Smooth muscle cell (in vitro differentiated cells): ENCODE data around the gene TASL. TPM values are rescaled to one million over a fixed set of nuclear protein-coding genes. Genes with fewer than 3 reads are reported as not detected.
A peak's percentile ranks its signal among the peaks of the same experiment; 100 is the strongest.

Experiments
- DNase-seq: peaks from one replicate; lab custom pipeline; 2025; ENCODE audit not compliant: unreplicated experiment; lab: John Stamatoyannopoulos, UW
- H2AFZ ChIP-seq: fragments of 200-600 bp; sonication (generic); 2 replicates; pipeline ENCODE4 v1.6.0; 2016; ENCODE audit warnings: antibody characterized with exemption, low read depth, mild to moderate bottlenecking
- H3F3A ChIP-seq: fragments of 200-600 bp; sonication (generic); 2 replicates; pipeline ENCODE4 v1.6.0; 2017; ENCODE audit warnings: antibody characterized with exemption, low read depth
- H3K27ac ChIP-seq: fragments of 200-600 bp; sonication (generic); 2 replicates; pipeline ENCODE4 v1.5.1; 2016; ENCODE audit warnings: low read depth, mild to moderate bottlenecking
- H3K27me3 ChIP-seq: fragments of 200-600 bp; sonication (generic); 2 replicates; pipeline ENCODE4 v1.6.1; 2016; ENCODE audit warnings: low read depth, mild to moderate bottlenecking
- H3K36me3 ChIP-seq: fragments of 200-600 bp; sonication (generic); 2 replicates; pipeline ENCODE4 v1.5.1; 2016; ENCODE audit warnings: low read depth
- H3K4me1 ChIP-seq: fragments of 200-600 bp; sonication (generic); 2 replicates; pipeline ENCODE4 v1.5.1; 2016; ENCODE audit warnings: low read depth
- H3K4me2 ChIP-seq: fragments of 200-600 bp; sonication (generic); 2 replicates; pipeline ENCODE4 v1.6.0; 2016; ENCODE audit warnings: mild to moderate bottlenecking
- H3K4me3 ChIP-seq: fragments of 200-600 bp; sonication (generic); 2 replicates; pipeline ENCODE4 v1.5.1; 2016; ENCODE audit warnings: mild to moderate bottlenecking
- H3K79me2 ChIP-seq: fragments of 200-600 bp; sonication (generic); 2 replicates; pipeline ENCODE4 v1.6.0; 2016; ENCODE audit warnings: low read depth, mild to moderate bottlenecking
- H3K9ac ChIP-seq: fragments of 200-600 bp; sonication (generic); 2 replicates; pipeline ENCODE4 v1.6.0; 2016; ENCODE audit warnings: low read depth
- H3K9me3 ChIP-seq: fragments of 200-600 bp; sonication (generic); replicated peaks from 2 replicates; pipeline ENCODE4 v1.5.1; 2016; ENCODE audit warnings: low read depth
- H4K20me1 ChIP-seq: fragments of 200-600 bp; sonication (generic); 2 replicates; pipeline ENCODE4 v1.6.0; 2016; ENCODE audit warnings: low read depth
- CTCF ChIP-seq: fragments of 200-600 bp; sonication (generic); IDR thresholded peaks from 2 replicates; pipeline ENCODE4 v1.5.1; 2017; ENCODE audit warnings: borderline replicate concordance, mild to moderate bottlenecking, antibody characterized with exemption; ENCODE audit not compliant: insufficient read depth, poor library complexity, severe bottlenecking
- WGBS: methylation state at CpG from one replicate; pipeline ENCODE4 v1.1.7; 2016; ENCODE audit warnings: low lambda C conversion rate; 5-methylcytosine and 5-hydroxymethylcytosine counted together
- polyA plus RNA-seq: library from polyadenylated mRNA; unstranded; fragments of >200 nt; fragmentation: Nextera tagmentation; extraction: Ambion mirVana; gene quantifications from 2 replicates; pipeline ENCODE4 v1.2.1, GENCODE V29; 2016
- total RNA-seq: library from RNA; depleted of rRNA; stranded (reverse); fragments of >200 nt; gene quantifications from 2 replicates; pipeline ENCODE4 v1.2.3, GENCODE V29; 2014

TASL gene
- total and polyA plus RNA-seq, 2 experiments from 2014 or later: not detected

GRCh38 chrX:30620980-30621618, 43.5 kb upstream of the TASL start:
- Histone ChIP-seq H3K27ac (peak overlapping the region; percentile 88), H3K4me1 (no peaks in the 10 kb centered on the region), H2AFZ (no peak overlapping the region), H3K4me2 (peak overlapping the region; percentile 17), H3K36me3 (no peaks in the 10 kb centered on the region), H3F3A (no peaks in the 10 kb centered on the region), H3K9me3 (no peaks in the 10 kb centered on the region), H4K20me1 (no peaks in the 10 kb centered on the region), H3K27me3 (no peaks in the 10 kb centered on the region), H3K9ac (peak overlapping the region; percentile 43), H3K4me3 (no peak overlapping the region), H3K79me2 (no peaks in the 10 kb centered on the region)
- no peak for DNase-seq
- WGBS: 32% methylated on average over 2 of the region's 2 CpGs
- no peak for TF ChIP-seq CTCF

GRCh38 chrX:30620125-30620524, 42.6 kb upstream of the TASL start:
- no peak overlapping the region for H3K4me2 ChIP-seq
- WGBS: 85% methylated on average over 3 of the region's 3 CpGs

GRCh38 chrX:30618160-30618765, 40.7 kb upstream of the TASL start:
- H3K9ac ChIP-seq: no peak overlapping the region
- no peak for DNase-seq

More at GRCh38 chrX:30620125-30620524, 42.6 kb upstream of the TASL start:
- peak overlapping the region; percentile 88 for H3K27ac ChIP-seq
- no peaks in the 10 kb centered on the region for H3K9me3 ChIP-seq
- no peak overlapping the region for H3K4me3 ChIP-seq
- no peak for DNase-seq
- H3K79me2 ChIP-seq: no peaks in the 10 kb centered on the region
- H3F3A ChIP-seq: no peaks in the 10 kb centered on the region
- H2AFZ ChIP-seq: no peak overlapping the region
- no peaks in the 10 kb centered on the region for H3K27me3 ChIP-seq
- no peaks in the 10 kb centered on the region for H3K36me3 ChIP-seq
- no peak overlapping the region for H3K9ac ChIP-seq
- H4K20me1 ChIP-seq: no peaks in the 10 kb centered on the region
- no peak for TF ChIP-seq CTCF
- H3K4me1 ChIP-seq: no peaks in the 10 kb centered on the region

More at GRCh38 chrX:30618160-30618765, 40.7 kb upstream of the TASL start:
- H3F3A ChIP-seq: no peaks in the 10 kb centered on the region
- WGBS: 70% methylated on average over 7 of the region's 7 CpGs
- no peak overlapping the region for H3K27ac ChIP-seq
- no peaks in the 10 kb centered on the region for H3K9me3 ChIP-seq
- H3K4me3 ChIP-seq: no peak overlapping the region
- no peaks in the 10 kb centered on the region for H3K79me2 ChIP-seq
- no peak overlapping the region for H3K4me2 ChIP-seq
- TF ChIP-seq CTCF: no peak
- H3K4me1 ChIP-seq: no peaks in the 10 kb centered on the region
- H3K27me3 ChIP-seq: no peaks in the 10 kb centered on the region
- no peaks in the 10 kb centered on the region for H4K20me1 ChIP-seq
- H3K36me3 ChIP-seq: no peaks in the 10 kb centered on the region
- H2AFZ ChIP-seq: no peak overlapping the region
